ENCODE data around the gene BABAM2. TPM values are rescaled to one million over a fixed set of nuclear protein-coding genes. Genes with fewer than 3 reads are reported as not detected.

Gene BABAM2
- total and polyA plus RNA-seq, 2 of the 4 experiments (the other 2 are of a cell fraction) = 20.9 to 23.1 TPM

GRCh38 chr2:28084564-28084963 is 194.0 kb downstream of the BABAM2 start:
- Histone ChIP-seq H2AFZ (replicated peaks; ENCODE audit: low read length, poor library complexity) (no peak overlapping the region), H2AK9ac (replicated peaks; ENCODE audit: low read depth, low read length, poor library complexity) (no peak overlapping the region), H3K4ac (ENCODE audit: low read depth, low read length) (no peak overlapping the region), H2BK120ac (ENCODE audit: low read depth, low read length) (no peak overlapping the region), H3K79me1 (ENCODE audit: low read depth in 1 of 2, low read length in 2 of 2) (peaks cover 2 to 7% of the 10 kb centered on the region in 2 experiments; a peak in 1 of 4 replicates), H4K5ac (ENCODE audit: low read depth, low read length) (no peak overlapping the region), H2BK20ac (ENCODE audit: low read depth, low read length) (no peak overlapping the region), H3K27ac (ENCODE audit: insufficient read depth, low read length) (no peak overlapping the region), H3K9me3 (ENCODE audit: control insufficient read depth, insufficient read depth, low read length) (no peaks in the 10 kb centered on the region), H2AK5ac (ENCODE audit: low read depth, low read length) (peak overlapping the region; percentile 0; the same call in 1 of the 2 replicates), H2BK5ac (ENCODE audit: low read depth, low read length, poor library complexity, severe bottlenecking) (no peak overlapping the region), H3K18ac (ENCODE audit: low read depth, low read length) (no peak overlapping the region; the same call in 1 of the 2 replicates), H3K4me1 (ENCODE audit: control insufficient read depth, insufficient read depth, low read length) (peaks cover 12% of the 10 kb centered on the region), H3K9ac (ENCODE audit: low read depth, low read length) (no peak overlapping the region), H3K23ac (ENCODE audit: low read depth, low read length) (no peak overlapping the region), H3K9me1 (ENCODE audit: insufficient read depth, low read length) (peaks cover 6% of the 10 kb centered on the region; the same call in 1 of the 2 replicates), H2BK15ac (ENCODE audit: low read depth, low read length) (no peak overlapping the region), H3K27me3 (ENCODE audit: control insufficient read depth, insufficient read depth, low read length) (no peaks in the 10 kb centered on the region), H3K56ac (ENCODE audit: extremely low read depth, insufficient read depth, low read length) (no peak overlapping the region), H4K20me1 (ENCODE audit: insufficient read depth, low read length) (no peaks in the 10 kb centered on the region), H4K91ac (ENCODE audit: insufficient read depth, low read depth, low read length) (no peak overlapping the region), H4K8ac (ENCODE audit: low read depth in 2 of 2, low read length in 2 of 2) (no peak overlapping the region), H3K14ac (replicated peaks; ENCODE audit: low read depth, low read length) (no peak overlapping the region), H3K4me3 (ENCODE audit: insufficient read depth, low read depth, low read length) (no peak overlapping the region), H3K36me3 (ENCODE audit: control insufficient read depth, insufficient read depth, low read length) (no peaks in the 10 kb centered on the region), H3K4me2 (ENCODE audit: low read depth, low read length) (no peak overlapping the region)
- intact Hi-C loops (cut with micrococcal nuclease) = no loop called here
- in situ Hi-C loops (cut with MboI; ENCODE audit: low sequenced_read_pairs) = no loop called here
- no peak for DNase-seq
- TF ChIP-seq CEBPB (IDR thresholded peaks at IDR 0.05; ENCODE audit: low read depth, low read length) (no peak), POLR2A (IDR thresholded peaks at IDR 0.05; ENCODE audit: low read depth, low read length) (no peak)
- ChIA-PET CTCF (interaction anchor here (1.0 kb wide), 1 partner anchor 401 kb away, joined by 3 read pairs; no protein-coding TSS in a partner anchor), POLR2A (ENCODE audit: unreplicated experiment) (no interaction called here)
- 73% methylated on average over 2 of the region's 4 CpGs; no CpG with 5 or more reads in 1 of the 2 experiments for WGBS, 2 experiments (ENCODE audit: extremely low coverage in 2 of 2, insufficient read length in 1 of 2)
- ATAC-seq (ENCODE audit: low read depth) = no peak
- no TSS peak for BruUV-seq (replicated peaks)
- dilution Hi-C loops (cut with HindIII; ENCODE audit: low sequenced_read_pairs, unreplicated experiment) = no loop called here
